ENCODE data around the gene NR1I3.

NR1I3 gene

GRCh38 chr1:161266836-161267235 is 28.8 kb upstream of the NR1I3 start:
- H3K36me3 ChIP-seq (replicated peaks in 1 of 2; ENCODE audit: control insufficient read depth in 2 of 2, insufficient read depth in 2 of 2, low read length in 2 of 2), result no peaks in the 10 kb centered on the region
- WGBS, 2 donors (ENCODE audit: extremely low coverage in 2 of 2, insufficient read length in 2 of 2, insufficient replicate concordance in 1 of 2), result no CpG with 5 or more reads among the region's 2 CpGs
- H3K4me1 ChIP-seq (ENCODE audit: control insufficient read depth in 2 of 2, insufficient read depth in 1 of 2, low read depth in 1 of 2, low read length in 2 of 2), result peaks cover 2 to 5% of the 10 kb centered on the region in 2 donors
- H3K18ac ChIP-seq (ENCODE audit: low read length), result no peak overlapping the region
- no peak overlapping the region for H2BK120ac ChIP-seq (ENCODE audit: low read depth, low read length)
- no peak overlapping the region for H3K9ac ChIP-seq (ENCODE audit: low read depth, low read length, poor library complexity)
- H3K14ac ChIP-seq (ENCODE audit: low read length), result no peak overlapping the region
- no peak overlapping the region for H4K8ac ChIP-seq (ENCODE audit: low read depth, low read length)
- no peaks in the 10 kb centered on the region for H3K9me3 ChIP-seq (replicated peaks in 1 of 2; ENCODE audit: control insufficient read depth in 2 of 2, insufficient read depth in 1 of 2, low read depth in 1 of 2, low read length in 2 of 2)
- H2BK12ac ChIP-seq (ENCODE audit: low read length), result no peak overlapping the region
- no peak overlapping the region for H3K4ac ChIP-seq (ENCODE audit: low read length)
- H2BK5ac ChIP-seq (ENCODE audit: low read length), result no peak overlapping the region
- no peak overlapping the region for H4K91ac ChIP-seq (ENCODE audit: low read depth, low read length, poor library complexity)
- no peak overlapping the region for H2AFZ ChIP-seq (ENCODE audit: low read length)
- no peak overlapping the region for H3K27ac ChIP-seq (replicated peaks; ENCODE audit: low read length)
- H3K79me1 ChIP-seq (ENCODE audit: low read depth, low read length), result no peaks in the 10 kb centered on the region
- H3K4me3 ChIP-seq (ENCODE audit: low read length in 2 of 2), result no peak overlapping the region
- H3K4me2 ChIP-seq (ENCODE audit: insufficient read depth, low read length, poor library complexity, severe bottlenecking), result no peak overlapping the region
- DNase-seq (ENCODE audit: low spot score), result no peak
- no peak overlapping the region for H2AK5ac ChIP-seq (ENCODE audit: low read depth, low read length)
- no peak overlapping the region for H3K23ac ChIP-seq (ENCODE audit: low read depth, low read length, poor library complexity)
- peaks cover 0 to 9% (median 0%) of the 10 kb centered on the region in 3 experiments for H3K27me3 ChIP-seq (ENCODE audit: control insufficient read depth in 3 of 3, insufficient read depth in 3 of 3, low read depth in 1 of 3, low read length in 3 of 3)
- no peak overlapping the region for H2BK15ac ChIP-seq (ENCODE audit: low read length)

- no peak overlapping the region for H2AK5ac ChIP-seq (ENCODE audit: low read depth, low read length)
- peaks cover 3 to 5% of the 10 kb centered on the region in 2 donors for H3K4me1 ChIP-seq (ENCODE audit: control insufficient read depth in 2 of 2, insufficient read depth in 1 of 2, low read depth in 1 of 2, low read length in 2 of 2)
- H2AFZ ChIP-seq (ENCODE audit: low read length), result no peak overlapping the region
- H3K9me3 ChIP-seq (replicated peaks in 1 of 2; ENCODE audit: control insufficient read depth in 2 of 2, insufficient read depth in 1 of 2, low read depth in 1 of 2, low read length in 2 of 2), result no peaks in the 10 kb centered on the region
- no peaks in the 10 kb centered on the region for H3K36me3 ChIP-seq (replicated peaks in 1 of 2; ENCODE audit: control insufficient read depth in 2 of 2, insufficient read depth in 2 of 2, low read length in 2 of 2)
- no peaks in the 10 kb centered on the region for H3K79me1 ChIP-seq (ENCODE audit: low read depth, low read length)
- no peak overlapping the region for H3K23ac ChIP-seq (ENCODE audit: low read depth, low read length, poor library complexity)
- H3K18ac ChIP-seq (ENCODE audit: low read length), result no peak overlapping the region
- no peak overlapping the region for H2BK5ac ChIP-seq (ENCODE audit: low read length)
- H3K4ac ChIP-seq (ENCODE audit: low read length), result no peak overlapping the region
- no peak overlapping the region for H2BK12ac ChIP-seq (ENCODE audit: low read length)
- H3K4me3 ChIP-seq (ENCODE audit: low read length in 2 of 2), result no peak overlapping the region
- H3K9ac ChIP-seq (ENCODE audit: low read depth, low read length, poor library complexity), result no peak overlapping the region
- H2BK15ac ChIP-seq (ENCODE audit: low read length), result no peak overlapping the region
- no peak for DNase-seq (ENCODE audit: low spot score)
- no peak overlapping the region for H4K91ac ChIP-seq (ENCODE audit: low read depth, low read length, poor library complexity)
- no CpG with 5 or more reads among the region's 3 CpGs for WGBS, 2 donors (ENCODE audit: extremely low coverage in 2 of 2, insufficient read length in 2 of 2, insufficient replicate concordance in 1 of 2)
- H3K14ac ChIP-seq (ENCODE audit: low read length), result no peak overlapping the region
- H3K27me3 ChIP-seq (ENCODE audit: control insufficient read depth in 3 of 3, insufficient read depth in 3 of 3, low read depth in 1 of 3, low read length in 3 of 3), result peaks cover 0 to 13% (median 0%) of the 10 kb centered on the region in 3 experiments
- no peak overlapping the region for H3K27ac ChIP-seq (replicated peaks; ENCODE audit: low read length)
- H3K4me2 ChIP-seq (ENCODE audit: insufficient read depth, low read length, poor library complexity, severe bottlenecking), result no peak overlapping the region
- no peak overlapping the region for H4K8ac ChIP-seq (ENCODE audit: low read depth, low read length)
- H2BK120ac ChIP-seq (ENCODE audit: low read depth, low read length), result no peak overlapping the region
Measured at GRCh38 chr1:161266202-161266601, 28.2 kb upstream of the NR1I3 start.

GRCh38 chr1:161265305-161265704 is 27.3 kb upstream of the NR1I3 start:
- no peak overlapping the region for H3K27ac ChIP-seq (replicated peaks; ENCODE audit: low read length)
- no peaks in the 10 kb centered on the region for H3K36me3 ChIP-seq (replicated peaks in 1 of 2; ENCODE audit: control insufficient read depth in 2 of 2, insufficient read depth in 2 of 2, low read length in 2 of 2)
- no peak overlapping the region for H4K91ac ChIP-seq (ENCODE audit: low read depth, low read length, poor library complexity)
- no peaks in the 10 kb centered on the region for H3K9me3 ChIP-seq (replicated peaks in 1 of 2; ENCODE audit: control insufficient read depth in 2 of 2, insufficient read depth in 1 of 2, low read depth in 1 of 2, low read length in 2 of 2)
- no peak overlapping the region for H4K8ac ChIP-seq (ENCODE audit: low read depth, low read length)
- H2BK15ac ChIP-seq (ENCODE audit: low read length), result no peak overlapping the region
- no peak overlapping the region for H3K18ac ChIP-seq (ENCODE audit: low read length)
- no peak overlapping the region for H3K4ac ChIP-seq (ENCODE audit: low read length)
- H3K9ac ChIP-seq (ENCODE audit: low read depth, low read length, poor library complexity), result no peak overlapping the region
- no peak overlapping the region for H3K4me2 ChIP-seq (ENCODE audit: insufficient read depth, low read length, poor library complexity, severe bottlenecking)
- H3K4me1 ChIP-seq (ENCODE audit: control insufficient read depth in 2 of 2, insufficient read depth in 1 of 2, low read depth in 1 of 2, low read length in 2 of 2), result peaks cover 5 to 6% of the 10 kb centered on the region in 2 donors
- H3K4me3 ChIP-seq (ENCODE audit: low read length in 2 of 2), result no peak overlapping the region
- H3K27me3 ChIP-seq (ENCODE audit: control insufficient read depth in 3 of 3, insufficient read depth in 3 of 3, low read depth in 1 of 3, low read length in 3 of 3), result peaks cover 0 to 22% (median 3%) of the 10 kb centered on the region in 3 experiments
- H3K79me1 ChIP-seq (ENCODE audit: low read depth, low read length), result no peaks in the 10 kb centered on the region
- no peak overlapping the region for H3K14ac ChIP-seq (ENCODE audit: low read length)
- no peak overlapping the region for H2BK120ac ChIP-seq (ENCODE audit: low read depth, low read length)
- no peak overlapping the region for H2AK5ac ChIP-seq (ENCODE audit: low read depth, low read length)
- H2BK12ac ChIP-seq (ENCODE audit: low read length), result no peak overlapping the region
- no peak for DNase-seq (ENCODE audit: low spot score)
- no peak overlapping the region for H2BK5ac ChIP-seq (ENCODE audit: low read length)
- H3K23ac ChIP-seq (ENCODE audit: low read depth, low read length, poor library complexity), result no peak overlapping the region
- WGBS, 2 donors (ENCODE audit: extremely low coverage in 2 of 2, insufficient read length in 2 of 2, insufficient replicate concordance in 1 of 2), result no CpG with 5 or more reads among the region's 5 CpGs
- no peak overlapping the region for H2AFZ ChIP-seq (ENCODE audit: low read length)

GRCh38 chr1:161261261-161262235 is 23.5 kb upstream of the NR1I3 start:
- no CpG with 5 or more reads among the region's 12 CpGs for WGBS, 2 donors (ENCODE audit: extremely low coverage in 2 of 2, insufficient read length in 2 of 2, insufficient replicate concordance in 1 of 2)
- H3K18ac ChIP-seq (ENCODE audit: low read length), result no peak overlapping the region

More at GRCh38 chr1:161261261-161262235, 23.5 kb upstream of the NR1I3 start:
- DNase-seq (ENCODE audit: low spot score), result no peak
- Histone ChIP-seq H2BK5ac (ENCODE audit: low read length) (no peak overlapping the region), H3K36me3 (replicated peaks in 1 of 2; ENCODE audit: control insufficient read depth in 2 of 2, insufficient read depth in 2 of 2, low read length in 2 of 2) (no peaks in the 10 kb centered on the region), H3K14ac (ENCODE audit: low read length) (no peak overlapping the region), H4K8ac (ENCODE audit: low read depth, low read length) (no peak overlapping the region), H3K23ac (ENCODE audit: low read depth, low read length, poor library complexity) (no peak overlapping the region), H4K91ac (ENCODE audit: low read depth, low read length, poor library complexity) (no peak overlapping the region), H3K27me3 (ENCODE audit: control insufficient read depth in 3 of 3, insufficient read depth in 3 of 3, low read depth in 1 of 3, low read length in 3 of 3) (peaks cover 4 to 37% (median 21%) of the 10 kb centered on the region in 3 experiments), H2AK5ac (ENCODE audit: low read depth, low read length) (no peak overlapping the region), H3K4me3 (ENCODE audit: low read length in 2 of 2) (no peak overlapping the region), H2BK120ac (ENCODE audit: low read depth, low read length) (no peak overlapping the region), H3K9ac (ENCODE audit: low read depth, low read length, poor library complexity) (no peak overlapping the region), H3K27ac (replicated peaks; ENCODE audit: low read length) (no peak overlapping the region), H3K4me1 (ENCODE audit: control insufficient read depth in 2 of 2, insufficient read depth in 1 of 2, low read depth in 1 of 2, low read length in 2 of 2) (peaks cover 0 to 10% of the 10 kb centered on the region in 2 donors), H2BK12ac (ENCODE audit: low read length) (no peak overlapping the region), H2AFZ (ENCODE audit: low read length) (peak overlapping the region; percentile 8), H3K9me3 (replicated peaks in 1 of 2; ENCODE audit: control insufficient read depth in 2 of 2, insufficient read depth in 1 of 2, low read depth in 1 of 2, low read length in 2 of 2) (peaks cover 5 to 12% of the 10 kb centered on the region in 2 donors), H3K79me1 (ENCODE audit: low read depth, low read length) (no peaks in the 10 kb centered on the region), H3K4me2 (ENCODE audit: insufficient read depth, low read length, poor library complexity, severe bottlenecking) (no peak overlapping the region), H3K4ac (ENCODE audit: low read length) (no peak overlapping the region), H2BK15ac (ENCODE audit: low read length) (no peak overlapping the region)
